Superior temporal gyrus (tissue), 1 donor: Measurements from ENCODE around the gene GDF9.

Source experiments
- DNase-seq: peaks from one replicate; pipeline ENCODE4 v3.0.0-alpha.2; 2016; ENCODE audit errors: extremely low spot score

Gene GDF9

DNA sequence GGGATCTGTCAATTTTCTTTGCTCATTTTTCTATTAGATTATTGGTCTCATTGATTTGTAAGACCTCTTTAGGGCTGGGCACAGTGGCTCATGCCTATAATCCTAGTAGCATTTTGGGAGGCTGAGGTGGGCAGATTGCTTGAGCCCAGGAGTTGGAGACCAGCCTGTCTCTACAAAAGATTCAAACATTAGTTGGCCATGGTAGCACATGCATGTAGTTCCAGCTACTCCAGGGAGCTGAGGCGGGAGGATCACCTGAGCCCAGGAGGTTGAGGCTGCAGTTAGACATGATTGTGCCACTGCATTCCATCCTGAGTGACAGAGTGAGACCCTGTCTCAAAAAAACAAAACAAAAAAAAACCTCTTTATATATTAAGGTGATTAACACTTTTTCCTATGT, 29.4 kb downstream of the GDF9 start:
- DNase-seq, result no peak

DNA sequence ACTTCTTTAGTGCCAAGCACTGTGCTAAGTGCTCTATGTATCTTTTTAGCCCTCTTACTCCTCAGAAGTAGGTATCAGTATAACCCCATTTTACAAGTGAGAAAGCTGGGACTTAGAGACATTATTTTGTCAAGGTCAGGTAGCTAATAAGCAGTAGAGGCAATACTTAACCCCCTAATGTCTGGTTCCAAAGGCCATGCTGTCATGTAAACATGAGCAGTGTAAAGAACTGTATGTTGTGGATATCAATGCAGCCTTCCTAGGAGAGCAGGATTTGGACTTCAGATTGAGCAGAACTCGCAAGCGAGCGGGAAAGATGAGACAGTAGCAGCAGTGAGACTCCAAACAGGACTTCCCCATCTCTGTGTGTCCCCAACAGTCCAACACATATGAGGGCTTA, 32.2 kb downstream of the GDF9 start:
- no peak for DNase-seq

DNA sequence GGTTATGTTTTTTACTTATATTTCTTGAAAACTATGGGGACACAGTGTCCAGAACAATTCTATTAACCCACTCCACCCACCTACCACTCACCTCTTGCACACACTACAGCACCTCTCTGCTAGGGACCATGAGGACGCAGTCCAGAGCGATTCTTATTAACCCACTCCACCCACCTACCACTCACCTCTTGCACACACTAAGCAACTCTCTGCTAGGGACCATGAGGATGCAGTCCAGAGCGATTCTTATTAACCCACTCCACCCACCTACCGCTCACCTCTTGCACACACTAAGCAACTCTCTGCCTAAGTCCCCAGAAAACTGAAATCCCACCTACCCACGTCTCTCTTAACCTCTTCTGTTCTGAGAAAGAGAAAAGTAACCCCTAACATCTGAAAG, 33.7 kb downstream of the GDF9 start:
- DNase-seq, result no peak

DNA sequence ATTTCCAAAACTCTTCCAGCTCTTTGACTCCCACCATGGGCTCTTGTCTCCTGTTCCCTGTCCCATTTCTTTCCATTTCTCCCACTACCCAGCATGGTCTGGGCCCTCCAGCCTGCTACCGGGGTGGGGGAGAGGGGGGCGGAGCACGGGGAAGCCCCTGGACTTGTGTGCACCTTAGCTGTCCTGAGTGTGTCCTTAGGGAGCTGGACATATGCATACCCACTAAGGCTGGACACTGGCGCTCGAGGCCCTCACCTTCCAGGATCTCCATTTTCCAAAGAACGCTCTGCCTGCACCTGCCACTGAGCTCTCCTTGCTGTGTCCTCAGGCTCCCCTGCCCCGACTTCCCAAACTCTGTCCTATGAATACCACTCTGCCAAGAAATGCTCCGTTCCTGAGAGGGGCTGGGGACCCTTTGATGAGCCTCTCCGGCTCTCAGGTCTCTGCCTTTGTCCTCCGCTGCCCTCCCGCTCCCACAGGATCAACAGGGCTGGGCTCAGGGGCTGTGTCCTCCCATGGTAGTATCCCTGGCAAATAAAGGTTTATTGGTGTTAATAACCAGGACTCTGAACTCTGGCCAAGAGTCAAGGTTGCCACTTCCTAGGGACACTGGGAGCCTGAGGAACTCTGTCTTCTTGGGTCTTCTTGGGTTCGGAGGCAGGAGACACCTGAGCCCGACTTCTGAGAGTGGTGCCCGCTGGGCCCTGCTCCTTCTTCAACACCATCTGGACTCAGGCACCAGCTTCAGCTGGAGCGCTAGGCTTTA, 35.0 kb downstream of the GDF9 start:
- DNase-seq, result no peak

DNA sequence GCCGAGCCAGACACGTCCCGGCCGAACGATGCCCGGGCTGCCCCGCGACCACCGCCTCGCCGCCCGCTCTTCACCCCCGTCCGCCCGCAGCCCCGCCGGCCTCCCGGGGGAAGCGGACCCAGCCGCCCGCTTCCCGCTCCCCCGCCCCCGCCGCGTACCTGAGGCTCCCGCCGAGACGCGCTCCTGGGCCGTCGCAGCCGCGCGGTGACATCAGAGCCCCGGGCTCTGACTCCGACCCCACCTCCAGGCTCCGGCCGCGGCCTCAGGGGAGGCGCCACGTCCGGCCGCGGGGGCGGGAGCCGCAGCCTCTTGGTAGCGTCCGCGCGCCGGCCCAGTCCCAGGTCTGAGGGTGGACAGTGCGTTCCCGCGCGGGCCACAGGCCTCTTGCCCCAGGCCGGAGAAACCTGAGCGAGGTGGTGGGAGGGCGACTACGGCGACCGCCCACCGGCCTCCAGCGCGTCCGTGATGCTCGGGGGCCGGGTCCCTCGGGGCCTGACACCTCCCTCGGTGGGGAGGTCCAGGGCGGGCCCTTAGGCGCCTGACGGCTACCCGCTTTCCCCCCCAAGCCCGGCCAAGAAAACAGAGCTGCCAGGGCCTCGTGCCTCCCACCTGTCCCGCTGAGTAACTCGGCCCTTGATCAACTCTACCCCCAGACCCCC, 35.7 kb downstream of the GDF9 start, which contains the start of gene SHROOM1:
Gene SHROOM1 (minus strand): TSS at position 212 of the 659 bp plus-strand sequence. CDS start 4,507 bp downstream, outside the sequence.
- no peak for DNase-seq

DNA sequence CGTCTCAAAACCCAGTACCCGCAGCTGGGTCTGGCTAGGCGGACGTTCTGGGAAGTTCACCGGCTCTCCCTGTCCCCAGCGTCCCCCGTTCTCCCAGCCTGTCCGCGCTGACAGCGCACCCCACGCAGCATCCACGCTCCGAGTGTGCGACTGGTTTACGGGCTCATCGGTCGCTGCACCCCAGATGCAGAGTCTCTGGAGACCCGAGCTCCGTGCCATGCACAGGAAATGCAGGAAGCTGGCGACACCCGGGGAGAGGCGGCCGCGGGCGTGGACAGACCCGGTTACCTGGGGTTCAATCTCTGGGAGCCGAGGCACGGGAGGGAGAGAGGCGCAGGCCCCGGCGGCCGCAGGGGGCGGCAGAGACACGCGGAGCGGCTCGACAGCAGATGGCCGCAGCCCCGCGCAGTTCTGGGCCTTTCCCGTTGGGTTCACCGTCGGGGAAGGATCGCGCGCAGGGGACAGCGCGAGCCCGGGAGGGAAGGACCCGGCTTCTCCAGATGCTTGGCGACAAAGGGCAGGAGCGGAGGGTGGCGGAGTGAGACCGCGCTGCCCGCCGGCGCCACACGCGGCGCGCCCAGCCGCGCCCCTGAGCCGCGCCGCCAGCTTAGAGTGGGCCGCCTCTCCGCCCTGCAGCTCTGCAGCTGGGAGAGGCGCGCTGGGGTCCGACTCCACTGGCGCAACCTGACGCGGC, 36.4 kb downstream of the GDF9 start:
- DNase-seq, result peak; percentile 78

DNA sequence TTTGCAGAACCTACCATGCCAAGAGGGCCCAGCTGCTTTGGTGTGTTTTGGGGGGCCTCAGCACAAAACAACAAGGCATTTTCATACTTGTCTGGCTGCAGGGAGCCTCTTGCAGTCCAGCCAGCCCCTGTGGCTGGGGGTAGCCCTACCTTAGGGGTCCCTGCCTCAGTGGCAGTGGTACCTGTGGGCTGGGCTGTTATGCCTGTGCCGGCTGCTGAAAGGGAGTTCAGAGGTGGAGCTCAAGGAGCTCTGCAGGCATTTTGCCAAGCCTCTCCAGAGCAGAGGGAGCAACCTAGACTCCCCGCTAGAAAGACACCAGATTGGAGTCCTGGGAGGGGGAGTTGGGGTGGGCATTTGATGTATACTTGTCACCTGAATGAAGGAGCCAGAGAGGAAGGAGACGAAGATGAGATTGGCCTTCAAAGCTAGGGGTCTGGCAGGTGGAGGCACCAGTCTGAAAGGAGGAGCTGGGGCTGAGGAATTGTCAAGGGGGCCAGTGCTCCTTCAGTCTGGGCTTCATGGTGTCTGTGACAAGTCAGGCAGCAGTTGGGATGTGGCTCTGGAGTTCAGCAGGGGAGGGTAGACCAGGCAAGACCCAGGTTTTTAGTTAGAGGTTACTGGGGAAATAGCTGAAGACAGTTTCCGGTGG, 37.3 kb downstream of the GDF9 start:
- DNase-seq, result peak; percentile 28

DNA sequence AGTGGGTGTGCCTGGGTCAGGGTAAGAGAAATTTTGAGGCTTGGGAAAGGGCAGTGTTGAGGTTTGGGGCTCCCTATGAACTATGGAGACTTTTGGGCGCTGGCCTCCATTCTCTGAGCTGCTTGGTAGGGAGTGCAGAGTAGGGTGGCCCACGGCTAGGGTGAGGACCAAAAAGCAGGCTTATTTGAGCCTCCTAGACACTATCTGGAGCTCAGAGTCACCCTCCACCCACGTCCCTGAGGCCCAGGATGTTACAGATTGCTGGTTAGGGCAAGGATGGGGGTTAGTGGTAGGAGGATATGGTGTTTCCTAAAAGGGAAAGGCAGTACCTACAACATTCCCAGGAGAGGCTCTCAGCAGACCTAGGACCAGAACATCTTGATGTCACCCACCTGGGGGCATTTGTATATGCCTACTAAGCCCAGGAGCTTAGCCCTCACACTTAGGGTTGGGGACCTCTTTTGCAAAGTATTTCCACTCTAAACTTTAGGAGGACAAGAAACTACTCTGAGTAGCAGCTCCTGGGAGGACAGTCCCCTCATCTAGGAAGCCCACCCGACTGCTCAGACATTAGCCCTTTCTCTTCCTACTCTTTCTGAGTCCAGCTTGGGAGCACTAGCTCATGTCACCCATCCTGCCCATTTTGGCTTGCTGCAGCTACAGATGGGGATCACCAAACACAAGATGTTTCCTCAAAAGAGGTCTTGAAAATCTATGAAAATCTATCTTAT, 38.2 kb downstream of the GDF9 start:
- no peak for DNase-seq

DNA sequence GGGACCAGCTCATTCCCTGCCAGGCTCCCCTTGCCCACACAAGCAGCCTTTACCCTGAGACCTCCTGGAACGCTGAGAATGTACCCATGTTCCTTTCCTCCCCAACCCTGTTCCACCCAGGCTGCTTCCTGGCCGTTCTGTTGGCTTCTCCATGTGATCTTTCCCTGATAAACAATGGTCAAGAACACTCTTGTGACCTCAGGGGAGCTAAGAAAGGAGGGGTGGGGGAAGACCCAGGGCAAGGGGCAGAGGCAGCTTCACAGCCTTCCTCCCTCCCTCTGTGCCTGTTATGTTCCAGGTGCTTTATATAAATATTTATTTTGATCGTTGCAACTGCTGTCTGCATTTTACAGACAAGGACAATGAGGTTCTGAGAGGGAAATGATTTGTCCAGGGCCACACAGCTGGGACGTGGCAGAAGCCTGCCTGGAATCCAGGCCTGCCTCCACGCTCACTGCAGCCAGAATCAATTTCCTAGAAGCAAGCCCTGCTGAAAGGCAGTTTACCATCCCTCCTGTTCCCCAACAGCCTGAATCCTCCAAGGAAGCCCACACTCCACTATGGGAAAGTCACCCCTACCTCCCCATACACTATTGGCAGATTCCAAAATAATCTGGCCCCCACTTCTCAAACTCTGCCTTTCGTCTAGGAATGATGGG, 39.7 kb downstream of the GDF9 start:
- no peak for DNase-seq

DNA sequence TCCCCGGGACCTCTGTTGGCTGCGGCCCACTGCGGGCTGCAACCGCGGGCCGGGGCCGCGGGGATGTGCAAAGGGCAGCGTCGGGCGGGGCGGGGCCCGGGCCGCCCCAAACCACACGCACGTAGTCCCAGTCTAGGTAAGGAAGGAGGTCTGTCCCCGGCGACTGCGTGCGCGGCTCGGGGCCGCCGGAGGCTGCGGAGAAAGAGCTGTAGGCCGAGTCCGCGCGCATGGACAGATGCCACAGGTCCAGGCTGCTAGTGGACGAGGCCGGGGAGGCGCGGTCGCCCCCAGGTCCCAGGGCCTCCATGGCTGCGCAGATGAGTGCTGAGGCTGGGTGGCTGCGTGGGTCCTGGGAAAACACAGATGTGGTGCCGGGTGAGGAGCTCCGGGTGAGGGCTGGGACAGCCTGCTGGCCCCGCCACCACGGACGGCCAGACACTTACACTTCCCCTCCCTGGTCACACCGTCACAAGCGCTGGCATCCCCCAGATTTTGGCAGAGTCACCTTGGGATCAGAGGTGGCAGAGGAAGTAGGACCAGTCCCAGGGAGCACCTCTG, 40.4 kb downstream of the GDF9 start:
- DNase-seq, result no peak

DNA sequence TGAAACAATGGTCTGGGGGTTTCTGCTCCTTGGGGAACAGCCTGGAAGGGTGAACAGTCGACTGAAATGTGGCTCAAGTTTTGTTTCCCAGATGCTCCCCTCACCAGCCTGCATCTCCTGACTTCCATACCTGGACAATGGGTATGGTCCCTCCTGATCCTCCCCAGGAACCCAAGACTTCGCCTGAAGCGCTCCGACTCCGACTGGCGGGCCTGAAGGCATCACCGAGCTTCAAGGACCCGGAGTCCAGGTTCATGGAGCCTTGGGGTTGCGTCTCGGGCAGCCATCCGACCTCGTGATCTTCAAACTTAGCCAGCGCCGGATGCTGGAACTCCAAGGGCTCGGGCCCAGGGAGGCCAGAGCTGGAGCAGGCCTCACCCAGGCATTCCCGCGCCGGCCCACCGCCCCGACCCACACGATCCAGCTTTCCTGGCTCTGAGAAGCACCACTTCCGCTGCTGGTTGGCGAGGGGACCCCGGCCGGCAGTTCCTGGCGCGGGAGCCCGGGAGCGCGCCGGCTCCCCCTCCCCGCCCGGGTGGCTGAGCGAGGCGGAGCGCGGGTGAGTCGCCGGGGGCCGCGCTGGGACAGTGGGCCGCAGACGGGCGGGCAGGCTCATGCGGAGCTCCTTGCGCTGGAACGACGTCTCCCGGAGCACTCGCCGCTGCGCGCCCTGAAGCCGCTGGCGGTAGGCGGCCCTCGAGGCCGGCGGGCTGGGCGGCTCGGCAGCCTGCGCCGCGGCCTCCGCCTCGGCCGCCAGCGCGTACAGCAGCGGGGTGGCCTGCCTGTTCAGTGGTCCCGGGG, 41.0 kb downstream of the GDF9 start:
- no peak for DNase-seq

DNA sequence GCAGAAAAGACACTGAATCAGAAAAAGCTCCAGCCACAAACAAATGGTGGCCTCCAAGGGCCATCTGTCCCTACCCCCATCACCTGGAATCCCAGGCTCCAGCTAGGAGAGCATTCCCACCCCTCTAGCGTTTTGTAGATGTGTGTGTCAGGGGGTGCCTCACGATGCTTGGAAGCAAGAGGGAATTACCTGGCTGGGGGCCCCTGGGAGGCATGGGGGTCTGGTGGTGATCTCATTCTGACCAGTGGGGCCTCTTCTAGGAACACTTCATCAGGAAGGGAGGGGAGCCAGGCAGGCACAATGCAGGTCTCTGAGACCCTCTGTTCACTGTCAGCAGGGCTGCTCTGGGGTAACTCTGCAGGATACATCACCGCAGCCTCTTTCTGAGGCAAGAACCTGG, 41.8 kb downstream of the GDF9 start:
- DNase-seq, result peak; percentile 6

DNA sequence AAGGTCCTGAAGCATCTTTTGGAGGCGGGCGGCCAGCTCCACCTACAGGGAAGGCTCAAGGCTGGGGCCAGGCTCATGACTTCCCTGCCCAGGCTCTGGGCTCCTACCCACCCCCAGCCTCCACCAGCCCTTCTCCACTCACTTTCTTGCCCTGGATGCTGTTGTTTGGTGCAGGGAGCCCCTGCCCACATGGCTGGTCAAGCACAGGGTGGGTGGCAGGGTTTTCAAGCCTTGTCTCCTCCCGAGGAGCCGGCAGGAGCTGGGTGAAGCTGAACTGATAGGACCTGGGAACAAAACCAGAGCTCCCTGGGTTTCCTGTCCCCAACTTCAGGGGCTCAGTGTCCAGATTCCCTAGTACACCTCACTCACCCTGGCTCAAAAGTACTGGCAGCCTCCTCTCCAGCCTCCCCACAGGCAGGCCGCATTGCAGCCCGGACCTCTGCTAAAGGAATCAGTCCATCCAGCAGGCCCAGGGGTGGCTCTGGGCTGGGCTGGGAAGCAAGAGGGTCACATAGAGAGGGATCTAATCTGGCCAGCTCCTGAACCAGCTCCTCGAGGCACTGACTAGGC, 42.7 kb downstream of the GDF9 start:
- peak; percentile 19 for DNase-seq

DNA sequence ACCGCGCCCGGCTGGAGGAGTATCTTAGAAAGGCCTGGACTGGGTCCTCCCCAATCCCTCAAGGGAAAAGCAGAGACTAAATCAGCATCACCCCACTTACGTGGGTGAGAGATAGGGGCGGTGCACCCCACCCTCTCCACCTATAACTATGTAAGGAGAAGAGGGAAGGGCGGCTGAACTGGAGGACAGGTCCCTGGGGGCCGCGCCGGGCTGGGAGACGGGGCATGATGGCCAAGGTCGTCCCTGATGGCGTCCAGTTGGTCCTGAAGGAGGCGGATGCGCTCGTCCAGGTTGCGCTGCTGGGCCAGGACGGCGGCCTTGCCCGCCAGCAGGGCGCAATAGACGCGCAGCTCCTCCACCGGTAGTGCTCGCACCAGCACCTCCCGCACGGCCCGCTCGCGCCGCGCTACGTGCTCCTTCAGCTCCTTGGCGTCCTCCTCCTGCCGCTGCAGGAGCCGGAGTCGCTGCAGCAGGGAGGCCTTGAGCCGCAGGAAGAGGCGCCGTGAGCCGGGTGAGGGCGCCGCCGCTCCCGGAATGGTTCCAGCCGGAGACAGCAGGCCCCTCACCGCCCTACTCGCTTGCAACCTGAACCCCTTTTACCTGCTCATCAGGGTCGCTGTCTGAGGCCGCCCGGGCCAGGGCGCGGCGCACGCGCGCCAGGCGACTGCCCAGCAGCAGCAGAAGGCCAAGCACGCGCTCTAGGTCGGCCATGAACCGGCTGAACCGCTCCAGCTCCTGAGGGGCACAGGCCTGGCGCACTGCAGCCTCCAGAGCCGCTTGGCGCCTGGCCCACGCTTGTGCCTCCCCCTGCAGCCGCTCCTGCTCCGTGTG, 43.4 kb downstream of the GDF9 start:
- peak; percentile 20 for DNase-seq

DNA sequence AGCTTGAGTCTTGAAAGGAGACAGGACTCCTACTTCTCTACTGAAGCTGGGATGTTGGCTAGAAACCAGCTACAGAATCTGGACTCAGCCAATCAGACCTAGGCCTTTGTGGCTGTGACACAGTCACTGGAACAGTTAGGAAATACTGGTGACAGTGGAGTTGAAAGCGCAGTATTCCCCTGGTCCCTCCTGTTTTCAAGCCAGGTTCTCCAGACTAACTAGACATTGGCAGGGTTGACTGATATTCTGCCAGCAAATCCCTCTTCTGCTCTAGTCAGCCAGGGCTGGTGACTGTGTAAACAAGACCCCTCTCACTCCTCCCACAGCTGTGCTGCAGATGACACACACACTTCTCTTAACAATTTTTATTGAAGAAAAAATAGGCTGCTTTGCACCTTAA, 44.5 kb downstream of the GDF9 start:
- peak; percentile 93 for DNase-seq

DNA sequence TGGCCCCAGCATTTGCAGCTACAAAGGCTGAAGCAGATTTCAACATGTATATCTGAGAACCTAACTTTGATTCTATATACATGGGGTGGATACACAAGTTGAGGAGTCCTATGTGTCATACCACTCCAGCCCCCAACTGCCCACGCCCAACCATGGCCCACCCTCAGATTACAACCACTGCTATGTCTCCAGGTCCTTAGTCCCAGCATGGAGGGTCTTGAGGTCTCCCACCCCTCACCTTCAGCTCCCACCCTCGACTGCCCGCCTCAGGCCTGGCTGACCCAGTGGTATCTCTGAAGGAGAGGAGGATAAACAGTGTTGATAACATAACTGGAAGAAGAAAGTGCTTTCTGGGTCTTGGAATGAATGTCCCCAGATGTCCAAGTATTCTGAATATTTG, 44.9 kb downstream of the GDF9 start:
- DNase-seq, result no peak

DNA sequence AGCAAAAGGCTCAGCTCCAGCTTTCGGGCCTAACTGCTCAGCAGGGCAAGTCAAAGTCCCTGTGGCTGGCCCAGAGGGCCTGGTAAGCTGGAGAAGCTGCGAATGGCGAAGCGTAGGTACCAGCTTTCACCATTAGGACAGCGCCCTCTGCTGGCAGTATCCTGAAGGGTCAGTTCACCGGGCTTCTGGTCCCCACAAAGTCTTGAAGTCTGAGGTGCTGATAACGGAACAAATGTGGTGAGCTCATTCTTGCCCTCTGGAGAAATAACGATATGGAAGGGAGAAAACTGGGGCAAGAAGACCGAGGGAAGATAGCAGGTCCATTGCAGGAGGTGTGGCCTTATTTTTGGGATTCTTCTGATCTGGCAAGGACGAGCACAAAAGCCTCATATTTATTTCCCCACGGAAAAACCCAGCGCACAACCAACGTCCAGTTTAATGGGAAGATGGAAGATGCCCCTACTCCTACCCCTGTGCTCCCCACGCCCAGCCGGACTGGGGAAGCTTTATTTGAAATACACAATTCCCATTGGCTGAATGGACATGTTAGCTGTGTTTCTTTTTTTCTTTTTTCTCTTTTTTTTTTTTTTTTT, 46.0 kb downstream of the GDF9 start:
- peak; percentile 99 for DNase-seq

DNA sequence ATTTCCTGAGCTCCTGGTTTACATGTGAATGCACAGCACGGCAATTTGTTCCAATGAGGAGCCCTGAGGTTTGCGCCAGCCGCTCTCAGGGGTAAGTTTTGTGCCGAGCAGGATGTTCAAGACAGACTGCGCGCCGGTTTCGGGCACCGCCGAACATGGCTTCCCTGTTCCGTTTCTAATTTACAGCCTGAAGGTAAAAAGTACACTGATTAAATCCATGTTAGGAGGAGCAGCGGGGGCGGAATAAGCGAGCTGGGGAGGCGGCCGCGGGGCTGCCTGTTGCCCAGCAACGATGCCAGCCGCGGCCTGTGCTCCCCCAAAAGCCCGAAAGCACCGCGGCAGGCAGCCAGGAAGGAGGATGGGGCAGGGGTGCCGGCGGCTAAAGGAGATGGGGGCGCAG, 46.8 kb downstream of the GDF9 start:
- DNase-seq, result peak; percentile 59
